HTR-8/SVneo (cell line): ENCODE data around the gene APC2.

ENCODE experiments used
- DNase-seq: peaks from one replicate; pipeline ENCODE4 v3.0.0; 2011; ENCODE audit warnings: low spot score, mixed read lengths; ENCODE audit not compliant: insufficient read length
- FAIRE-seq: peaks from 2 replicates; lab custom pipeline; 2011; peaks lifted over from hg19 to GRCh38; lab: Jason Lieb, UNC

The APC2 gene

DNA sequence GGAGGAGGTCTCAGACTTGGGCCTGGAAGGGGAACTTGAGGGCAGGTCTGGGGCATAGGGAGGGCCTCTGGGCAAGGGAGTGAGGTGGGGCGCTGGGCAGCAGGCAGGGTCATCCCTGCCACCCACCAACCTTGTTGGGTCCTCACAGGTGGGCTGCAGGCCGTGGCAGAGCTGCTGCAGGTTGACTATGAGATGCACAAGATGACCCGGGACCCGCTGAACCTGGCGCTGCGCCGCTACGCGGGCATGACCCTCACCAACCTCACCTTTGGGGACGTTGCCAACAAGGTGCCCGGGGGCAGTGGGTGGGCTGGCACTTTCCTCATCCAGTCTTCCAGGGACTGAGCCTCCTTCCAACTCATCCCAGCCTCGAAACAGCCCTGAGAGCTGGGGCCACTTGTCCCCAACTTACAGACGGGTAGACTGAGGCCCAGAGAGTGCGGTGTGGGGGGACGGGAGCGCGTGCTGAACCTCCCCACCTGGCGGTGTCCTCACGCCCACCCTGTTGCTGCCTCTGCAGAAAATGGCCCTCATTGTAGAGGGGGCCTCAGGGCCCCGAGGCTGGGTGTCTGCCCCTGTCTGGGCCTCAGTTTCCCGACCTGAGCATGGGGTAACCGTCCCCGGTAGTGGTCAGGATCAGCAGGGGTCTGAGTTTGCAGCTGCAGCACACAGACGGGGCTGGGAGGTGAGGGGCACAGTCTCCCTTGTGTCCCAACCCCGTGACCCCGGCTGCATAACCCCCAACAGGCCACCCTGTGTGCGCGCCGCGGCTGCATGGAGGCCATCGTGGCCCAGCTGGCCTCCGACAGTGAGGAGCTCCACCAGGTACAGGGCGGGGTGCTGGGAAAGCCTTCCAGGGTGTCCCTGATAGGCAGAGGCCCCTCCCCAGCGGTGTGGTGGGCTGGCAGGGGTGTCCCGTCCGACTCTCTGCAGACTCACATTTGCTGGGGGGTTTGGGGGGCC is 10.4 kb downstream of the APC2 start:
- FAIRE-seq = no peak
- DNase-seq = no peak

DNA sequence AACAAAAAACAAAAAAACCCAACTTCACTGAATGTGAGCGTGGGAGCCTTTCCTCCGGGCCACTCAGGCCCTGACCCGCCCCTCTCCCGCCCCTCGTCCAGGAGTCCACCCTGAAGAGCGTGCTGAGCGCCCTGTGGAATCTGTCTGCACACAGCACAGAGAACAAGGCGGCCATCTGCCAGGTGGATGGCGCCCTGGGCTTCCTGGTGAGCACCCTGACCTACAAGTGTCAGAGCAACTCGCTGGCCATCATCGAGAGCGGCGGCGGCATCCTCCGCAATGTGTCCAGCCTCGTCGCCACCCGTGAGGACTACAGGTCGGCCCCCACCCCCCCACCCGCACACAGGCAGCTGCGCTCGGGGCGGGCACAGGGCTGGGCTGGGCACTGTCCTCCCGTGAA is 11.9 kb downstream of the APC2 start:
- DNase-seq (no peak), FAIRE-seq (no peak)

DNA sequence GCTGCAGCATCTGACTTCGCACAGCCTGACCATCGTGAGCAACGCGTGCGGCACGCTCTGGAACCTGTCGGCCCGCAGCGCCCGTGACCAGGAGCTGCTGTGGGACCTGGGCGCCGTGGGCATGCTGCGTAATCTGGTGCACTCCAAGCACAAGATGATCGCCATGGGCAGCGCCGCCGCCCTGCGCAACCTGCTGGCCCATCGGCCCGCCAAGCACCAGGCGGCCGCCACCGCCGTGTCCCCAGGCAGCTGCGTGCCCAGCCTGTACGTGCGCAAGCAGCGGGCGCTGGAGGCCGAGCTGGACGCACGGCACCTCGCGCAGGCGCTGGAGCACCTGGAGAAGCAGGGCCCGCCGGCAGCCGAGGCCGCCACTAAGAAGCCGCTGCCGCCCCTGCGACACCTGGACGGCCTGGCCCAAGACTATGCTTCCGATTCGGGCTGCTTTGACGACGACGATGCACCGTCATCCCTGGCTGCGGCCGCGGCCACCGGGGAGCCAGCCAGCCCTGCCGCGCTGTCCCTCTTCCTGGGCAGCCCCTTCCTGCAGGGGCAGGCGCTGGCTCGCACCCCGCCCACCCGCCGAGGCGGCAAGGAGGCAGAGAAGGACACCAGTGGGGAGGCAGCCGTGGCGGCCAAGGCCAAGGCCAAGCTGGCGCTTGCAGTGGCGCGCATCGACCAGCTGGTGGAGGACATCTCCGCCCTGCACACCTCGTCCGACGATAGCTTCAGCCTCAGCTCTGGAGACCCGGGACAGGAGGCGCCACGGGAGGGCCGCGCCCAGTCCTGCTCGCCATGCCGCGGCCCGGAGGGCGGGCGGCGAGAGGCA is 15.5 kb downstream of the APC2 start:
- FAIRE-seq = no peak
- no peak for DNase-seq

DNA sequence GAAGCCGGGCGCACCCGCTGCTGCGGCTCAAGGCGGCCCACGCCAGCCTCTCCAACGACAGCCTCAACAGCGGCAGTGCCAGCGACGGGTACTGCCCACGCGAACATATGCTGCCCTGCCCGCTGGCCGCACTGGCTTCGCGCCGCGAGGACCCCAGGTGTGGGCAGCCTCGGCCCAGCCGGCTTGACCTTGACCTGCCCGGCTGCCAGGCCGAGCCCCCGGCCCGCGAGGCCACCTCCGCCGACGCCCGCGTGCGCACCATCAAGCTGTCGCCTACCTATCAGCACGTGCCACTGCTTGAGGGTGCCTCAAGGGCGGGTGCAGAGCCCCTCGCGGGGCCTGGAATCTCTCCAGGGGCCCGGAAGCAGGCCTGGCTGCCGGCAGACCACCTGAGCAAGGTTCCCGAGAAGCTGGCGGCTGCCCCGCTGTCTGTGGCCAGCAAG is 16.1 kb downstream of the APC2 start:
- no peak for DNase-seq
- no peak for FAIRE-seq

DNA sequence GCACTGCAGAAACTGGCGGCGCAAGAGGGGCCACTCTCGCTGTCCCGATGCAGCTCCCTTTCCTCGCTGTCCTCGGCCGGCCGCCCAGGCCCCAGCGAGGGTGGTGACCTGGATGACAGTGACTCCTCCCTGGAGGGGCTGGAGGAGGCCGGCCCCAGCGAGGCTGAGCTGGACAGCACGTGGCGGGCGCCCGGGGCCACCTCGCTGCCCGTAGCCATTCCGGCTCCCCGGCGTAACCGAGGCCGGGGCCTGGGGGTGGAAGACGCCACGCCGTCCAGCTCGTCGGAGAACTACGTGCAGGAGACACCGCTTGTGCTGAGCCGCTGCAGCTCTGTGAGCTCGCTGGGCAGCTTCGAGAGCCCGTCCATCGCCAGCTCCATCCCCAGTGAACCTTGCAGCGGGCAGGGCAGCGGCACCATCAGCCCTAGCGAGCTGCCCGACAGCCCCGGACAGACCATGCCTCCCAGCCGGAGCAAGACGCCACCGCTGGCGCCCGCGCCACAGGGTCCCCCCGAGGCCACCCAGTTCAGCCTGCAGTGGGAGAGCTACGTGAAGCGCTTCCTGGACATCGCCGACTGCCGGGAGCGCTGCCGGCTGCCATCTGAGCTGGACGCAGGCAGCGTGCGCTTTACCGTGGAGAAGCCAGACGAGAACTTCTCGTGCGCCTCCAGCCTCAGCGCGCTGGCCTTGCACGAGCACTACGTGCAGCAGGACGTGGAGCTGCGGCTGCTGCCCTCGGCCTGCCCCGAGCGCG is 16.7 kb downstream of the APC2 start:
- no peak for FAIRE-seq

DNA sequence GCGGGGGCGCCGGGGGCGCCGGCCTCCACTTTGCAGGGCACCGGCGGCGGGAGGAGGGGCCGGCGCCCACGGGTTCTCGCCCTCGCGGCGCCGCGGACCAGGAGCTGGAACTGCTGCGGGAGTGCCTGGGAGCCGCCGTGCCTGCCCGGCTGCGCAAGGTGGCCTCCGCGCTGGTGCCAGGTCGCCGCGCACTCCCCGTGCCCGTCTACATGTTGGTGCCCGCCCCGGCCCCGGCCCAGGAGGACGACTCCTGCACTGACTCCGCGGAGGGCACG is 17.2 kb downstream of the APC2 start:
- FAIRE-seq (no peak), DNase-seq (no peak)

More for the DNA sequence above, 16.7 kb downstream of the APC2 start:
- DNase-seq = no peak

DNA sequence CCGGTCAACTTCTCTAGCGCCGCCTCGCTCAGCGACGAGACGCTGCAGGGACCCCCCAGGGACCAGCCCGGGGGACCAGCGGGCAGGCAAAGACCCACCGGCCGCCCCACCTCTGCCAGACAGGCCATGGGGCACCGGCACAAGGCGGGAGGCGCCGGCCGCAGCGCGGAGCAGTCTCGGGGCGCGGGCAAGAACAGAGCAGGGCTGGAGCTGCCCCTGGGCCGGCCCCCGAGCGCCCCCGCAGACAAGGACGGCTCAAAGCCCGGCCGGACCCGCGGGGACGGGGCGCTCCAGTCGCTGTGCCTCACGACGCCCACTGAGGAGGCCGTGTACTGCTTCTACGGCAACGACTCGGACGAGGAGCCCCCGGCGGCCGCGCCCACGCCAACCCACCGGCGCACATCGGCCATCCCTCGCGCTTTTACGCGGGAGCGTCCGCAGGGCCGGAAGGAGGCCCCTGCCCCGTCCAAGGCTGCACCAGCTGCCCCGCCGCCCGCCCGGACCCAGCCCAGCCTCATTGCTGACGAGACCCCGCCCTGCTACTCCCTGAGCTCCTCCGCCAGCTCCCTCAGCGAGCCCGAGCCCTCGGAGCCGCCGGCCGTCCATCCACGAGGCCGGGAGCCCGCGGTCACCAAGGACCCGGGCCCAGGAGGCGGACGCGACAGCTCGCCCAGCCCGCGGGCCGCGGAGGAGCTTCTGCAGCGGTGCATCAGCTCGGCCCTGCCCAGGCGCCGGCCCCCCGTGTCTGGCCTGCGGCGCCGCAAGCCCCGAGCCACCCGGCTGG is 17.8 kb downstream of the APC2 start:
- FAIRE-seq (no peak), DNase-seq (no peak)

DNA sequence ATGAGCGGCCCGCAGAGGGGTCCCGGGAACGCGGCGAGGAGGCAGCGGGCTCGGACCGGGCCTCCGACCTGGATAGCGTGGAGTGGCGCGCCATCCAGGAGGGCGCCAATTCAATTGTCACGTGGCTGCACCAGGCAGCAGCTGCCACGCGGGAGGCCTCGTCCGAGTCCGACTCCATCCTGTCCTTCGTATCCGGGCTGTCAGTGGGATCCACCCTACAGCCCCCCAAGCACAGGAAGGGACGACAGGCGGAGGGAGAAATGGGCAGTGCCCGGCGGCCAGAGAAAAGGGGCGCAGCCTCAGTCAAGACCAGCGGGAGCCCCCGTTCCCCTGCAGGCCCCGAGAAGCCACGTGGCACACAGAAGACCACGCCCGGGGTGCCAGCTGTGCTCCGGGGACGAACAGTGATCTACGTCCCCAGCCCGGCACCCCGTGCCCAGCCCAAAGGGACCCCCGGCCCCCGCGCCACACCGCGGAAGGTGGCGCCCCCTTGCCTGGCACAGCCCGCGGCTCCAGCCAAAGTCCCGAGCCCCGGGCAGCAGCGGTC is 18.4 kb downstream of the APC2 start:
- FAIRE-seq (no peak), DNase-seq (no peak)

DNA sequence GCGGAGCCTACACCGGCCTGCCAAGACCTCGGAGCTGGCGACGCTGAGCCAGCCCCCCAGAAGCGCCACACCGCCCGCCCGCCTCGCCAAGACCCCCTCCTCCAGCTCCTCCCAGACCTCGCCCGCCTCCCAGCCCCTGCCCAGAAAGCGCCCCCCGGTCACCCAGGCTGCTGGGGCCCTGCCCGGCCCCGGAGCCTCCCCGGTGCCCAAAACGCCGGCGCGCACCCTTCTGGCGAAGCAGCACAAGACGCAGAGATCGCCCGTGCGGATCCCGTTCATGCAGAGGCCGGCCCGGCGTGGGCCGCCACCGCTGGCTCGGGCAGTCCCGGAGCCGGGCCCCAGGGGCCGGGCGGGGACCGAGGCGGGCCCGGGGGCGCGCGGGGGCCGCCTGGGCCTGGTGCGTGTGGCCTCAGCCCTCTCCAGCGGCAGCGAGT is 18.9 kb downstream of the APC2 start:
- DNase-seq (no peak), FAIRE-seq (no peak)

DNA sequence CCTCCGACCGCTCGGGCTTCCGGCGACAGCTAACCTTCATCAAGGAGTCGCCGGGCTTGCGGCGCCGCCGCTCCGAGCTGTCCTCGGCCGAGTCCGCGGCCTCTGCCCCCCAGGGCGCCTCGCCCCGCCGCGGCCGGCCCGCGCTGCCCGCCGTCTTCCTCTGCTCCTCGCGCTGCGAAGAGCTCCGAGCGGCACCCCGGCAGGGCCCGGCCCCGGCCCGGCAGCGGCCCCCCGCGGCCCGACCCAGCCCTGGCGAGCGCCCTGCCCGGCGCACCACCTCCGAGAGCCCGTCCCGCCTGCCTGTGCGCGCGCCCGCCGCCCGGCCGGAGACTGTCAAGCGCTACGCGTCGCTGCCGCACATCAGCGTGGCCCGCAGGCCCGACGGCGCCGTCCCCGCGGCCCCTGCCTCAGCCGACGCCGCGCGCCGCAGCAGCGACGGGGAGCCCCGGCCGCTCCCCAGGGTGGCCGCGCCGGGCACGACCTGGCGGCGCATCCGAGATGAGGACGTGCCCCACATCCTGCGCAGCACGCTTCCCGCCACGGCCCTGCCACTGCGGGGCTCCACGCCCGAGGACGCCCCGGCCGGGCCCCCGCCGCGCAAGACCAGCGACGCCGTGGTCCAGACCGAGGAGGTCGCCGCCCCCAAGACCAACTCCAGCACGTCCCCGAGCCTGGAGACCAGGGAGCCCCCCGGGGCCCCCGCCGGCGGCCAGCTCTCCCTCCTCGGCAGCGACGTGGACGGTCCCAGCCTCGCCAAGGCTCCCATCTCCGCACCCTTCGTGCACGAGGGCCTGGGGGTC is 19.5 kb downstream of the APC2 start:
- DNase-seq (no peak), FAIRE-seq (no peak)

DNA sequence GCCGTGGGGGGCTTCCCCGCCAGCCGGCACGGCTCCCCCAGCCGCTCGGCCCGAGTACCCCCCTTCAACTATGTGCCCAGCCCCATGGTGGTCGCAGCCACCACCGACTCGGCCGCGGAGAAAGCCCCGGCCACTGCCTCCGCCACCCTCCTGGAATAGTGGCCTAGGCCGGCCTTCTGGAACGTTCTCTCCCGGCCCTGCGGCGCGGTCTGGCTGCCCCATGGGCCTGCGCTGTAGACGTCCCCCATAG is 20.1 kb downstream of the APC2 start:
- DNase-seq (no peak), FAIRE-seq (no peak)

DNA sequence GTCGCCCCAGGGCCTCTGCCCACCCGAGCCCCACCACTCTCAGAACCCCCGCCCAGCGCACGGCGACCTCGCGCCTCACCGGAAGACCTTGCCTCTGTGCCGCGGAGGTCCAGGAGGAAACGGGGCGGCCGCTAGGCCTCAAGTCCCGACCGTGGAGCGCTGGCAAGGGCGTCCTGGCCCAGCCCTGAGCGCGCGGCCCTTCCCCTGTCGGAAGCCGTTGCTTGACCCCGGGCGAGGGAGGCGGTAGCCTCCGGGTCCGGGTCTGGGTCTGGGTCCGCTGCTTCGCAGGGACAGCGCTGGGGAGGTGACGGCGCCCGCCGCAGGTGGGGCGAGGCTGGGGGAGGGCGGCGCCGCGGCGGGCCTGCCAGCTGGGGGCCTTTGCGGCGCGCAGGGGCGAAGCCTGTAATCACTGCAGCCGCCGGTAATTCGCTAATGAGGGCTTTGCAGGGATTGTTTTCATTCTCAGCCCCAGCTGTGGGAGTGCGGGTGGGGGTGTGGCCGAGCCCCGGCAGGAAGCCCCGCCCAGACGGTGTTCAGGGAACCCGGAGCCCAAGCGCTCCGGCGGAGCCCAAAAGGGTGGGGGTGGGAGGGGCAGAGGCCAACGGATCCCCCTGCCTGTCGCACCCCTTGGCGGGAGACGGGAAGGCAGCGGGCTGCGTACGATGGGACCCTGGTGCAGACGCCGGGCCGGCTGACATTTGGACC is 20.5 kb downstream of the APC2 start:
- DNase-seq (peak; percentile 63), FAIRE-seq (no peak)

DNA sequence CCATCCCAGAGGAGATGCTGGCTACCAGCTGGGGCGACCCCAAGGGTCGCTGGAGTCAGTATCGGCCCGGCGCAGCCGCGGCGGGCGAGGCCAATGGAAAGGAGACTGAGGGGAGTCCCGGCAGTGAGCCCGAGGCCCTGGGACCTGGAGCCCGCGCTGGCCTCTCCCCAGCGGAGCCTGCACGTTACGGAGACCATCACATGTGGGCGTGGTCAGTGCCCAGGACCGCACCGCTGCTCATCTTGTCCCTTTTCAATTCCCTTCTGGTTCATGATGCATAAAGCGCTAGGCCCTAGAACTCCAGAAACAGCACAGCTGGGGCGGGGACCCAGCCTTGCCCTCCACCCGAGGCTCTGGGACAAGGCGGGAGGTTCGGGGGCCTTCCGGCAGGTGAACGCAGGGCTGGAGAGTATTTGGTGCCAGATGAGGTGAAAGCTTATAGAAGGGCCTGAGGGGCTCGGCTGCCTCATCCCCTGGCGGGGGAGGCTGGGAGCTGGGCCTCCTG is 21.1 kb downstream of the APC2 start:
- DNase-seq = peak; percentile 37
- no peak for FAIRE-seq

DNA sequence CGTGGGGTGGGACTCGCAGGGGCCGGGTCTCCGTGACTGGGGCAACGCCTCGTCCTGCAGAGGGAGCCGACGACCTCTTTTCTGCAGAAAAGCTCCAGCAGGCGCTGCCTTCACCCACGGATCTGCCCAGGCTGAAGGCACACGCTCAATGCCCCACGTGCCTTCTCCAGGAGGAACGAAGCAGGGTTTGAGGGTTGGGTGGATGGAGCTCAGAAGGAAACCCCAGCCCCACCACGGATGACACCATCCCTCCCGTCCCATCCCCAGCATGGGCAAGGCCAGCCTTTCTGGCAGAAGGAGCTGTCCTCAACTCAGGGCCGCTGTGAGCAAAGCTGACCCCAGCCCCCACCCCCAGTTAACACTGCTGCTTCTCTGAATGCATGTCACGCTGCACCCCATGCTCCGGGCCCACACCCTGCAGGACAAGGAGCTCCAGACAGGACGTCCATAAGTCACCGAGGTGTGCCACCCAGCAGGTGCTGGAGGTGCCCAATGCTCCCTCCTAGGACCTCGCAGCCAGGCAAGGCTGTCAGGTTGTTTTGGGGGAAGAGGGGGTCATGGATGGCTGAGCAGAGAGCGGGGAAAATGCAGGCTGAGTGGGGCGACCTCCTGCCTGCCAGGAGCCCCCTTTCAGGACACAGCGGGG is 21.7 kb downstream of the APC2 start:
- FAIRE-seq = no peak
- peak; percentile 29 for DNase-seq

DNA sequence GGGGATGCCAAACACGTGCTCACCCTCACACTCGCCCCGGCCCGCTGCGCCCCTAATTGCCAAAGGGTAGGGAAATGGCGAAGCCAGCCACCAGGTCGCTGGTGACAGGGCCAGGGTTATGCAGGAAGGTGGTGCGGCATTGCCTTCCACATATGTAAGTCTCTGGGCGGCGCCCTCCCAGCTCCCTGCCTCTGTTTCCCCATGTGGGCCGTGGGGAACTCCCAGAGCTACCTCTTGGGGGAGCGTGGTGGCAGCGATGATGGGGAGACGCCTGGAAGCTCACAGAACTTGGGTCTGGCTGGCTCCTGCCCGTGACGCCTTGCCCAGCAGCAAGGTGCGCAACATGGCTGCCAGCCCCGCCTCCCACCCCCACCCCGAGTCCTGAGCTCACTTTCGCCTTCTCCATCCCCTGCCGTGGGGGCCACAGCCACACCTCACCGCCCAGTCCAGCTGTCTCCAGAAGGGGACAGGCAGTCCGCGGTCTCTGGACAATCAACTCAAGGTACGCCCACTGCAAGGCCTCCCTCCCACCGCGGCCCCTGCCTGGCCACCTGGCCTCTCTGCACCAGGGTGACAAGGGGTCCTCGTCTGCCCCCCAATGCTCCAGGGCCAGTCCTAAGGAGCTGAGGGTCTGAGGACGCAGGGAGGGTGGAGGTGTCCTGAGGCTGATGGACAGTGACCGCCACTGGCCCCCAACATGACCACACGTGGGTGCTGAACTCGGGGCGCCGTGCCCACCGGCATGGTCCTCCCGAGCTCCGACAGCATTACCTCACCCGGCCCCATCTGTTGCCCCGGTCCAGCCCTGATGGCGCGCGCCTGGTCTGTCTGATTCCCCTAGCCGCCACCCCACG is 22.5 kb downstream of the APC2 start:
- DNase-seq (no peak), FAIRE-seq (no peak)

DNA sequence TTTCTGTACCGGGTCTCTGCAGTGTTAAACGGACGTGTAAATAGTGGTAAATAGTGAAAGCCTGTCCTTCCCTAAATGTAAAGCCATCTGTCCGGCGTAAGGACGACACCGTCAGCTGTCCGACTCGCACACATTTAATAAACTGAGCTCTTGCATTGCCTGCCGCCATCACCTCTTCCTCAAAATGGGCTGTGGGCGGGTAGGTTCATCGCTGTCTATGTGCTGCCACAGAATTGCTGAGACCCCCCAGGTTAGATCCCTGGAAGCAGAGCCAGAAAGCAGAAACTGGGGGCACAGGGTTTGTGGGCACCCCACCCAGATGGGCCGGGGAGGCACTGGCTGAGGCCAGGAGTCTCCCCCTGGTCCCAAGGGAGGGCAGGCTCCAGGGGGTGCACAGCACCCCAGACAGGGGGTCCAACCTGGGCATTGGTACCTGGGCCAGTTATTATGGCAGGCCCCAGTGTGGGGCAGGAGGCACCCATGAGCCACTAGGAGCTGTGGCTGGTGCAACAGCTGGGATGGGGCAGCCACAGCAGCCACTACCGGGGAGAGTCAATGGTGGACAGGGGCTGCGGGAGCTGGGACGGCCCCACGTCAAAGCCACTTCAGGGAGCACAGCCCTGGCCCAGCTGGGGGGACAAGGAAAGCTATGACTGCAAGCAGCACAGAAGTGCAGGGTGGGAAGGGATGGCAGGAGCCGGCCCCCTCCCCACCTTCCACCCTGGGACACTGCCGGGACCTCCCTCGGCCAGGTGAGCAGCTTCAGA is 23.3 kb downstream of the APC2 start:
- no peak for FAIRE-seq
- DNase-seq = no peak
